Esophagus muscularis mucosa (tissue), 4 donors: ENCODE data around the gene NTPCR.

Source experiments
- EP300 ChIP-seq: sonication (generic); formaldehyde crosslinking; IDR thresholded peaks from one replicate; pipeline ENCODE4 v1.6.1; 2017; ENCODE audit warnings: antibody characterized with exemption
- POLR2A ChIP-seq: fragments of 450-650 bp; IDR thresholded peaks from one replicate; pipeline ENCODE4 v1.6.1; 2017; ENCODE audit warnings: antibody characterized with exemption, moderate library complexity, mild to moderate bottlenecking, low read depth
- POLR2AphosphoS5 ChIP-seq, 2 donors: sonication (generic); formaldehyde crosslinking; IDR thresholded peaks; one replicate each; pipeline ENCODE4 v1.6.1; 2017; ENCODE audit warnings: antibody characterized with exemption in 2 of 2
- TF ChIP-seq, protein P1 (sequence below), 3 experiments: fragments of 200-600 bp in 2 of 3; fragments of 450-650 bp in 1 of 3; sonication (generic) in 2 of 3; IDR thresholded peaks; one replicate each; pipeline ENCODE4 v1.5.1; 2017 to 2019; ENCODE audit warnings: antibody characterized with exemption in 3 of 3, mild to moderate bottlenecking in 2 of 3, moderate library complexity in 1 of 3

DNA sequence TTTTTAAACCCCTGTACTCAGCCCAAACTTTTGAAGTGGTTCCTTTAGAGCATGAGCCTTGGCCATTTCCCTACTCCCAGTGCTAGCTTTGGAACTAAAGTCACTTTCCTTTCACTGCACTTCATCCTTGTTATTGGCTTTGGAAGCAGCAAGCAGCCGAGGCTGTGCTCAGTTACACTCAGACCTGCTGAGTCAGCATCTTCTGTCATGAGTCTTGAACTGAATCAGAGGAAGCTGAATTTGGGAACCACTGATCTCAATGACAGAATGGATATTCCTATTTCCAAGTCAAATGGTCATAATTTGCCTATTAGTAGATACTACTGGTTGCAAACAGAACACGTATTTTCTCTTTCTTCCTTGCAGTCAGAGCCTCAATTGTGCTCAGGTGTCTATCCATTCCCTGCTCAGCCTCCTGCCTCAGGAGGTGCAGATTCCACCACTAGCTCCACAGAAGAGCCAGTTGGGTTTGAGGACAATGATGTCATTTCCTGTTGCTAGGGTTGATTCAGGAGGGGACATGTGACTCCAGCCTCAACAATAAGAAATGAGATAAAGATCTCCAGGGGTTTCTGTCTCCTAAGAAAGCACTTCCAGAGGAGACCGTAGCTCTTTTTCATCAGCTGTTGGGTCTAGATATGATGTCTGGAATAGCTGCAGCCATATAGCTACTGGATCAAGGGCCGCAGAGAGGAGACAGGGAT lies 44.9 kb upstream of the NTPCR start:
- TF ChIP-seq, protein P1, sequence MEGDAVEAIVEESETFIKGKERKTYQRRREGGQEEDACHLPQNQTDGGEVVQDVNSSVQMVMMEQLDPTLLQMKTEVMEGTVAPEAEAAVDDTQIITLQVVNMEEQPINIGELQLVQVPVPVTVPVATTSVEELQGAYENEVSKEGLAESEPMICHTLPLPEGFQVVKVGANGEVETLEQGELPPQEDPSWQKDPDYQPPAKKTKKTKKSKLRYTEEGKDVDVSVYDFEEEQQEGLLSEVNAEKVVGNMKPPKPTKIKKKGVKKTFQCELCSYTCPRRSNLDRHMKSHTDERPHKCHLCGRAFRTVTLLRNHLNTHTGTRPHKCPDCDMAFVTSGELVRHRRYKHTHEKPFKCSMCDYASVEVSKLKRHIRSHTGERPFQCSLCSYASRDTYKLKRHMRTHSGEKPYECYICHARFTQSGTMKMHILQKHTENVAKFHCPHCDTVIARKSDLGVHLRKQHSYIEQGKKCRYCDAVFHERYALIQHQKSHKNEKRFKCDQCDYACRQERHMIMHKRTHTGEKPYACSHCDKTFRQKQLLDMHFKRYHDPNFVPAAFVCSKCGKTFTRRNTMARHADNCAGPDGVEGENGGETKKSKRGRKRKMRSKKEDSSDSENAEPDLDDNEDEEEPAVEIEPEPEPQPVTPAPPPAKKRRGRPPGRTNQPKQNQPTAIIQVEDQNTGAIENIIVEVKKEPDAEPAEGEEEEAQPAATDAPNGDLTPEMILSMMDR (IDR thresholded peaks at IDR 0.05), result no peak
- no peak for TF ChIP-seq POLR2A
- no peak for TF ChIP-seq POLR2AphosphoS5 (IDR thresholded peaks at IDR 0.05)
- no peak for TF ChIP-seq EP300
